GM18498 (cell line): ENCODE results near the gene MYOD1.

Source experiments
- ATAC-seq: cut with Tn5 transposase; IDR thresholded peaks from one replicate; pipeline ENCODE4 v1.9.1; 2021; ENCODE audit warnings: mild to moderate bottlenecking, moderate library complexity; ENCODE audit not compliant: unreplicated experiment

The MYOD1 gene

DNA sequence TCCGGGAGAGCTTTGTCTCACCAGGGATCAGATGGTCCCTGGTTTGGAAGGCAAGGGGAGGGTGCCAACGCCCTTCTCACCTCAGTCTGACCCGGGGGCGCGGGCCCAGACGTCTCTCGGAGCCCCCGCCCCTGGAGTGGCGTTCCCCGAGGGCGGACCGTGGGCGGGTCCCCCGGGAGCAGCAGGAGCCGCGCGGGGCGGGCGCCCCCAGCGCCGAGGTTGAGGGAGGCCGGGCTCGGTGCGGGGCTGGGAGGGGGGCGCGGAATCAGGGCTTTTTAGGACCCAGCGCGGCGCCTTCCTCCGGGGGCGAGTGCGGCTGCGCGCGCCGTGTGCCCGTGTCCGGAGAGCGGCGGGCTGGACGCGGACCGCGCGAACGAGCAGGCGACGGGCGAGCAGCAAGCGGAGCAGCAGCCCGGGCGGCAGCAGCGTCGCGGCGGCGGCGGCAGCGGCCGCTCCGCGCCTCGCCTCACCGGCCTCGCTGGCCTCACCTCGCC is 15.1 kb downstream of the MYOD1 start, which contains the start of gene KCNC1:
TSS of gene KCNC1 (plus strand) at position 364 of the 494 bp plus-strand sequence. CDS start 1,222 bp downstream, outside the sequence.
- peak; percentile 28 for ATAC-seq

DNA sequence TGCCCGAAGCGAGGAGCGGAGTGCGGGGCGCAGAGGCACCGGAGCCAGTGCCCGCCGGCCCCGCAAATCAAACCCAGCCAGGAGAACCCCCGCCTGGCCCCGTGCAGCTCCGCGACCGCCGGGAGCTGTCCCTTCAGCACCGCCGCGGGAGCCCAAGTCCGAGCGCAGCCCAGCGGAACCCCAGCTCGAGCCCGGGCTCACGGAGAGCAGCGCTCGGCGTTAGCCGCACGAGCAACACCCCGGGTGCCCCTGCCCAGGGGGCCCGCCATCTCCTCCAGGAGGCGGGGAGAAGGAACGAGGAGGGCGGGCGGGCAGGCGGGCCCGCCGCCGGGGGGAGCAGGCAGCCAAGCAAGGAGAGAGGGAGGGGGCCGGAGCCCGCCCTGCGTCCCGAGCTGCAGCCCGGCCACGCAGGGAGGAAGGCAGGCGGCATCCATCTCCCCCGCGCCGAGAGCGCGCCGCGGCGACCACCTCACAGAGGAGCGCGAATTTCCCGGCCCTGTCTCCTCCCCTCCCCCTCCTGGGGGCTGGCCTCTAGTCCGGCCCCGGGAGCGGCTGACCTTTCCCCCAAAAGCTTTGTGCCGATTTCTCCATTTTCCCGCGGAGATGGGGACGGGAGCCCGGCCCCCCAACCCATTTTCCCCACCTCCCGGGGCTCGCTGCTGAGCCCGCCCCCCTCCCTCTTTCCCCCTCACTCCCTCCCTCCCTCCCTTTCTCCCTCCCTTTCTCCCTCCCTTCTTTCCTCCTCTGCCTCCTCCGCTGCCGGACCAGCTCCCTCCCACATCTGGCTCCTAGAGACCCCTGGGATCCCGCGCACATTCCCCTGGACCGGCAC is 15.8 kb downstream of the MYOD1 start:
- peak; percentile 70 for ATAC-seq

DNA sequence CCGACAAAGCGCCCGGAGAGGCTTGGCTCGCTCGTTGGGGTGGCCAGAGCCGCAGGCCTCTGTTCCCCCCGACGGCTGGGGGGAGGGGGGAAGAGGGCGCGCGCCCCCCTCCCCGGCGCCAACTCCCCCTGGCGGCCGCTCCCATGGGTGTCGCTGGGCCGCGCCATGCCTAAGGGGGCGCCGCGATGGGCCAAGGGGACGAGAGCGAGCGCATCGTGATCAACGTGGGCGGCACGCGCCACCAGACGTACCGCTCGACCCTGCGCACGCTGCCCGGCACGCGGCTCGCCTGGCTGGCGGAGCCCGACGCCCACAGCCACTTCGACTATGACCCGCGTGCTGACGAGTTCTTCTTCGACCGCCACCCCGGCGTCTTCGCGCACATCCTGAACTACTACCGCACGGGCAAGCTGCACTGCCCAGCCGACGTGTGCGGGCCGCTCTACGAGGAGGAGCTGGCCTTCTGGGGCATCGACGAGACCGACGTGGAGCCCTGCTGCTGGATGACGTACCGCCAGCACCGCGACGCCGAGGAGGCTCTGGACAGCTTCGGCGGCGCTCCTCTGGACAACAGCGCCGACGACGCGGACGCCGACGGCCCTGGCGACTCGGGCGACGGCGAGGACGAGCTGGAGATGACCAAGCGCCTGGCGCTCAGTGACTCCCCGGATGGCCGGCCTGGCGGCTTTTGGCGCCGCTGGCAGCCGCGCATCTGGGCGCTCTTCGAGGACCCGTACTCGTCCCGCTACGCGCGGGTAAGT is 16.6 kb downstream of the MYOD1 start:
- no peak for ATAC-seq

DNA sequence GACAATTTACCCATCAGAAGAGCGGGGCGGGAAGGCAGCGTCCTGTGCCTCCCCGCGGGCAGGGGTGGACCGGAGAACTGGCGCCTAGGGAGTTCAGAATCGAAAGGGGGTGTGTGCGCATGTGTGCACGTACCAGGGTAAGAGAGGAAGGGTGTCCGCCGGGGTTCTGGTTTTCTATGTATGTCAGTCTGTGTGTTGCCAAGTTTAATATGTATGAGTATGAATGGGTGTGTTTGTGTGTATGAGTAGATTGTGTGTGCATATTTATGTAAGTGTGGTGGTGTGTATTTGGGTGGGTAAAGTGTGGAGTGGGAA is 17.2 kb downstream of the MYOD1 start:
- no peak for ATAC-seq

- no peak for ATAC-seq
These were observed 17.8 kb downstream of the MYOD1 start for GRCh38 chr11:17736930-17737817.

- ATAC-seq = no peak
These were observed 19.0 kb downstream of the MYOD1 start for GRCh38 chr11:17738151-17738973.

DNA sequence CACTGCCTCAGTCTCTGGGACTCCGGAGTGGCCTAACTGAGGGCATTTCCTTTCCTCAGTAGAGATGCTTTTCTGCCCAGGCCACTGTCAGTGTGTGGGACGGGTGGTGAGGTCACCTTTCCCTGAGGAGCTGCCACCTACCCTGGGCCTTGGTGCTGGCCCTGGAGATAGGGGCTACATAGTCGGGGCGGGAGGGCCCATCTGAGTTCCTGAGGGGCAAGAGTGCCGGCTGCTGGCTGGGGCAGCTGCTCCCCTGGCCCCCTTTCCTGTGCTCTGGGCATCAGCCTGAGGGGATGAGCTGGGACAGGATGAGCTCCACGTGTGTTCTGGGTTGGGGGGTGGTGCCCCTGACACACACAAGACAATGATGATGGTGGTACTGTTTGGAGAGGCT is 20.6 kb downstream of the MYOD1 start:
- no peak for ATAC-seq

- no peak for ATAC-seq
These were observed 21.4 kb downstream of the MYOD1 start for GRCh38 chr11:17740649-17741235.

- ATAC-seq = no peak
These were observed 22.1 kb downstream of the MYOD1 start for GRCh38 chr11:17741487-17741886.

GRCh38 chr11:17742019-17742418 is 22.6 kb downstream of the MYOD1 start:
- ATAC-seq = no peak

DNA sequence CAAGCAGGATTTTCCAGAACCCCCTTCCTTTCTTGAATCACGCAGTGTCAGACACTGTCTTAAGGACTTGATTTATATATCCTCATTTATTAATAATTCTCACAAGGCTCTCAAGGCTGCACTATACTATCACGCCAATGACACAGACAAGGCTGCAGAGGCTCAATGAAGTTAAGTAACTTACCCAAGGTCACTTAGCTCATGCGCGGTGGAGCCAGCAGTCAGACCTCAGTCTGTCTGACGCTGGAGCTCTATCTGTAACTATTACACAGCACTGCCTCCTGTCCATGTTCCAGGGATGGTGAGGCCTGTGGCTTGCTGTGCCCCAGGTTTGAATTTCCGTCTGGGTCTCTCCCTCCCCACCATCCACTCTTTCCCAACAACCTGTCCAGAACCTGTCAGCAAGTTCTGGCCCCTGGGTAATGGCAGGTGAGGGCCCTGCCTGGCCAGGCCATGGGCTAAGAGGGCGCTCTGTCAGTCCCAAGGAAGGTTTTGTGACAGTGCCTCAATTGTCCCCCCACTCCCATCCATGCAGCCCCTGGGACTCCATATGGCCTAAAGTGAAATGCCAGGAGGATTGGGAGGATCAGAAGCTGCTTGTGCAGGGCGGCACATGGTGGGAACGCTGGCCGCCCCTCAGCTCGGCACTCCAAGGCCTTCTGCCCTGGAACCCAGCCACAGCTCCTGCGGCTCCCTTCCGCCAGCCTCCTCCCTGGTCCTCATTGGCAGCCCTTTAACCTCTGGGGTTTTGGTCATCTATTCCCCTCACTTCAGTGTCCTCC is 23.8 kb downstream of the MYOD1 start:
- no peak for ATAC-seq

DNA sequence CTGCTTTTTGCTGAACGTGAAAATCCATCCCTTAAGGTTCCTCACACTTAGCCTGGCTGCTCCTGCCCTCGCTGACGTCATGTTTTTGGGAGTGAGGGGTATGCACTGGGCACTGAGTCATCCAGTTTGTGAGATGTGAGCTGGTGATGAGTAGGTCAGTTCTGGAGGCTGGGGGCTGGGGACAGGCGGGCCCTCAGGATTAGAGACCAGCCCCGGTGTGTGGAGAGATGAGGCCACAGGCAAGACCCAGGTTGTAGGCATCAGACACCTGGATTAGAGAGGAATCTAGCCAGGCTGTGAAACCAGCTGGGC is 24.4 kb downstream of the MYOD1 start:
- ATAC-seq = no peak

- ATAC-seq = no peak
These were observed 25.0 kb downstream of the MYOD1 start for GRCh38 chr11:17744151-17744940.

- ATAC-seq = no peak
These were observed 25.8 kb downstream of the MYOD1 start for GRCh38 chr11:17745023-17745772.

DNA sequence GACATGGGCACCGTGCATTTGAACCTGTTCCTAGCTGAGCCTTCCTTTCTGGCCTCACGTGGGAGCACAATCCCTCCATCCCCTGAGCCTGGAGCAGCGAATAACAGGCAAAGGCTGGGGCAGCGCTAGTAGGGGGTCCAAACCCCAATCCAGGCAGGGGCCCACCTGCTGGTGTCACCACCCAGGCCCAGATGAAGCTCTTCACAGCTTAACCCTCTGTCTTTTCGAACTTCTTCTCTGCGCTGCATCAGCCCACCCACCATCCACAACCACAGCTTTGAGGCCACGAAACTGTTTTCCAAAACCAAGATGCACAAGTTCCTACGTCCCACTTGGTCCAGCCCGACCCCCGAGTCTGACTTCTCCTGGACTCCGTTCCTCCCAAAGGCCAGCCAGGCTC is 26.7 kb downstream of the MYOD1 start:
- ATAC-seq = no peak

- ATAC-seq = no peak
These were observed 28.0 kb downstream of the MYOD1 start for GRCh38 chr11:17747131-17747955.

GRCh38 chr11:17748044-17748443 is 28.7 kb downstream of the MYOD1 start:
- no peak for ATAC-seq
